Breast epithelium (tissue), 4 donors: ENCODE measurements around the gene IL36B. TPM values are rescaled to one million over a fixed set of nuclear protein-coding genes. Genes with fewer than 3 reads are reported as not detected.

Experiments
- DNase-seq, 2 donors: peaks; one replicate each; pipeline ENCODE4 v3.0.0-alpha.2; 2019; ENCODE audit warnings: low spot score in 2 of 2
- H3K27ac ChIP-seq, 2 donors: fragments of 200-600 bp; sonication (generic) in 1 of 2; one replicate each; pipeline ENCODE4 v1.5.1; 2016 to 2019; ENCODE audit warnings: mild to moderate bottlenecking in 1 of 2
- H3K27me3 ChIP-seq, 2 donors: fragments of 200-600 bp; sonication (generic) in 1 of 2; one replicate each; pipeline versions ENCODE4 v1.5.1 to v1.6.0; 2017 to 2019; ENCODE audit warnings: control low read depth in 1 of 2, mild to moderate bottlenecking in 1 of 2
- H3K36me3 ChIP-seq: fragments of 200-600 bp; one replicate; pipeline ENCODE4 v1.5.1; 2019
- H3K4me1 ChIP-seq, 2 donors: fragments of 200-600 bp; sonication (generic); one replicate each; pipeline ENCODE4 v1.5.1; 2016 to 2019; ENCODE audit warnings: control low read depth in 1 of 2
- H3K4me3 ChIP-seq, 3 donors: fragments of 200-600 bp; sonication (generic); 1 replicate in 2 of 3; 2 replicates in 1 of 3; pipeline ENCODE4 v1.5.1; 2016 to 2019; ENCODE audit warnings: mild to moderate bottlenecking in 3 of 3, moderate library complexity in 2 of 3
- H3K9me3 ChIP-seq, 2 donors: fragments of 200-600 bp; sonication (generic) in 1 of 2; one replicate each; pipeline ENCODE4 v1.5.1; 2016 to 2019; ENCODE audit warnings: control low read depth in 1 of 2
- POLR2A ChIP-seq: fragments of 450-650 bp; IDR thresholded peaks from one replicate; pipeline ENCODE4 v1.6.1; 2016; ENCODE audit warnings: antibody characterized with exemption, mild to moderate bottlenecking, moderate library complexity
- POLR2AphosphoS5 ChIP-seq, 3 donors: sonication (generic); formaldehyde crosslinking; IDR thresholded peaks; one replicate each; pipeline ENCODE4 v1.6.1; 2017; ENCODE audit warnings: antibody characterized with exemption in 3 of 3
- intact Hi-C: fragments of 100-400 bp; cut with DNase I; formaldehyde crosslinking; loops from one replicate; pipeline ENCODE4 v1.15.1; 2023; ENCODE audit warnings: low total_unique reads
- total RNA-seq, 3 donors: library from RNA; depleted of rRNA; stranded (reverse); fragments of >200 nt; gene quantifications; one replicate each; pipeline ENCODE4 v1.1.0, GENCODE V29; 2016
- TF ChIP-seq, protein P1 (sequence below), 3 donors: fragments of 450-650 bp; IDR thresholded peaks; one replicate each; pipeline ENCODE4 v1.5.1; 2016 to 2017; ENCODE audit warnings: antibody characterized with exemption in 3 of 3, mild to moderate bottlenecking in 3 of 3, moderate library complexity in 3 of 3

IL36B gene
- total RNA-seq, 3 donors from 2014 or later = not detected

DNA sequence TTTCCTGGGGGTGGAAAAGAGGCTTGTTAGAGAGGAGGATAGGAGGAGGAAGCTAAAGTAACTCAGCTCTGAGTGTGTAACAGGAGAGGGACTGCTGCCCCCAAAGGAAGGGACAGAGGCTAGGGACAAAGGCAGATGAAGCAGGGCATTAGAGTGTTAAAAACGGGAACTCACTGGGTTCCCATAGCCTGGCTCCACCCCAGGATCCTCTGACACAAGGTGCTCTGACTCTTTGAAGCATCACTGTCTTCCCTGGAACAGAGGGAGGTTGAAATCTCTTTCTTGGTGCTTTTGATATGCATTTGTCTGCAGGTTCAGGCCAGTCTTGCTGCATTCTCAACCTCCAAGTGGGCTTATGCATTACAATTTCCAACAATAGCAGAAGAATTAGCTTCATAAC, 24.6 kb downstream of the IL36B start:
- H3K4me1 ChIP-seq = no peaks in the 10 kb centered on the region
- H3K27ac ChIP-seq = no peak overlapping the region
- no peak for DNase-seq
- no peak overlapping the region for H3K4me3 ChIP-seq
- H3K9me3 ChIP-seq = no peaks in the 10 kb centered on the region
- no peaks in the 10 kb centered on the region for H3K36me3 ChIP-seq
- peaks cover 0 to 8% of the 10 kb centered on the region in 2 donors for H3K27me3 ChIP-seq
- TF ChIP-seq POLR2AphosphoS5 (IDR thresholded peaks at IDR 0.05) (no peak), POLR2A (no peak)
- TF ChIP-seq, protein P1, sequence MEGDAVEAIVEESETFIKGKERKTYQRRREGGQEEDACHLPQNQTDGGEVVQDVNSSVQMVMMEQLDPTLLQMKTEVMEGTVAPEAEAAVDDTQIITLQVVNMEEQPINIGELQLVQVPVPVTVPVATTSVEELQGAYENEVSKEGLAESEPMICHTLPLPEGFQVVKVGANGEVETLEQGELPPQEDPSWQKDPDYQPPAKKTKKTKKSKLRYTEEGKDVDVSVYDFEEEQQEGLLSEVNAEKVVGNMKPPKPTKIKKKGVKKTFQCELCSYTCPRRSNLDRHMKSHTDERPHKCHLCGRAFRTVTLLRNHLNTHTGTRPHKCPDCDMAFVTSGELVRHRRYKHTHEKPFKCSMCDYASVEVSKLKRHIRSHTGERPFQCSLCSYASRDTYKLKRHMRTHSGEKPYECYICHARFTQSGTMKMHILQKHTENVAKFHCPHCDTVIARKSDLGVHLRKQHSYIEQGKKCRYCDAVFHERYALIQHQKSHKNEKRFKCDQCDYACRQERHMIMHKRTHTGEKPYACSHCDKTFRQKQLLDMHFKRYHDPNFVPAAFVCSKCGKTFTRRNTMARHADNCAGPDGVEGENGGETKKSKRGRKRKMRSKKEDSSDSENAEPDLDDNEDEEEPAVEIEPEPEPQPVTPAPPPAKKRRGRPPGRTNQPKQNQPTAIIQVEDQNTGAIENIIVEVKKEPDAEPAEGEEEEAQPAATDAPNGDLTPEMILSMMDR (IDR thresholded peaks at IDR 0.05) = no peak
- intact Hi-C loops = no loop called here

DNA sequence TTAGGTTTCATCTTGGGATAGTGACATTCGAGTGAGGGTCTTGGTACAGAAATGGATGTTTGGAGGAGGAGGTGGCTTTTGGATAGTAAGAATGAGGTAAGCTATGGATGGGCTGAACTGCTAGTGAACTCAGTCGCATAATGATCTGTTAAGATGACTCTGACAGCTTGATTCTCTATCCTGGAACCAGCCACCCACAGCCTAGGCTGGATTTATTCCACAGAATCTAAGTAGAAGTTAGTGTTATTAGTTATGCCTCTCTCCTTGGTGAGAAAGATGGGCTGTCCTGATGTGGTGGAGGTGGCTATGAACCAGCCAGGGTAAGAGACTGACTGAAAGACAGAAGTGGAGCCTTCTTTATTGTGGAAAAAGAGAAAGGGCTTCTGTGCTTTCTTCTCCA, 25.0 kb downstream of the IL36B start:
- no peak overlapping the region for H3K4me3 ChIP-seq

DNA sequence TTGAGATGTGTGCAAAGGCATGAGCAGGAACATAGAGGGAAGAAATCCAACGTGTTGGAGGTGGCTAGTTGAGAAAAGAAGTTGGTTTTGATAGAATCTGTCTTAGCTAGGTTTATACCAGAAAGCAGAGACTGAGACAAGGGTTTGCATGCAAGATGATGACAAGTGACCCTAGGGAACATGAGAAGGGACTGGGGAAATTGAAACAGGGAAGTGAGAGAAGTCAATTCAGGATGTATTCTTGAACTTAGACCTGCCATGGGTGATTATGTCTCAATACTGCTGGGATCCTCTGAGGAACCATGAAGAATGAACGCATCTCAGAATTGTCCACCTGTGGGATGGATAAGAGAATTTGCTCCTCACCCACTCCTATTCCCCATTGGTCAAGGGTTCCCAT, 26.9 kb downstream of the IL36B start:
- peaks cover 0 to 8% of the 10 kb centered on the region in 2 donors for H3K27me3 ChIP-seq
- no peak for TF ChIP-seq POLR2A
- TF ChIP-seq, protein P1 (IDR thresholded peaks at IDR 0.05) = no peak
- TF ChIP-seq POLR2AphosphoS5 (IDR thresholded peaks at IDR 0.05) = no peak
- H3K4me3 ChIP-seq = no peak overlapping the region
- H3K36me3 ChIP-seq = no peaks in the 10 kb centered on the region
- no peak overlapping the region for H3K27ac ChIP-seq
- H3K4me1 ChIP-seq = no peaks in the 10 kb centered on the region
- intact Hi-C loops = no loop called here
- DNase-seq = no peak
- no peaks in the 10 kb centered on the region for H3K9me3 ChIP-seq

More for the DNA sequence above, 25.0 kb downstream of the IL36B start:
- no peak for TF ChIP-seq POLR2A
- no peak for TF ChIP-seq POLR2AphosphoS5 (IDR thresholded peaks at IDR 0.05)
- TF ChIP-seq, protein P1 (IDR thresholded peaks at IDR 0.05) = no peak
- Histone ChIP-seq H3K36me3 (no peaks in the 10 kb centered on the region), H3K27ac (no peak overlapping the region), H3K27me3 (peaks cover 0 to 8% of the 10 kb centered on the region in 2 donors), H3K9me3 (no peaks in the 10 kb centered on the region), H3K4me1 (no peaks in the 10 kb centered on the region)
- intact Hi-C loops = no loop called here
- DNase-seq = no peak

DNA sequence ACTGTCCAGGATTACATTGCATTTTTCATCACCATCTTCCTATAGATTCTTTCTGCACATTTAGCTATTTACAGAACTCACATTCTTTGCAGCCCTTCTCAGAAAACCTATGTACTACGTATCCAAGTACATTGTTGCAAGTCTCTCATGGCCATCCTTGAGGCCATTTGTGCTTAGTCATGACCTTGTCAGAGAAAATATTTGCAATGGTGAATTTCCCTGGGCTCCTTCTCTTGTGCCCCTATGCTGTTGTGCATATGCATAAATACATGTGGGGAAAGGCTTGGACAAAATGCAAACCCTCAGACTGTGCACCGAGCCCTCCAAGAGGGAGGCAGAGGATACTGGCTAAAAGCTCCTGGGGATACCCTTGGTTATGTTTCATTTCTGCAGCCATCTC, 27.9 kb downstream of the IL36B start:
- no peak overlapping the region for H3K4me3 ChIP-seq
- TF ChIP-seq POLR2A (no peak), POLR2AphosphoS5 (IDR thresholded peaks at IDR 0.05) (no peak)
- TF ChIP-seq, protein P1 (IDR thresholded peaks at IDR 0.05) = no peak

DNA sequence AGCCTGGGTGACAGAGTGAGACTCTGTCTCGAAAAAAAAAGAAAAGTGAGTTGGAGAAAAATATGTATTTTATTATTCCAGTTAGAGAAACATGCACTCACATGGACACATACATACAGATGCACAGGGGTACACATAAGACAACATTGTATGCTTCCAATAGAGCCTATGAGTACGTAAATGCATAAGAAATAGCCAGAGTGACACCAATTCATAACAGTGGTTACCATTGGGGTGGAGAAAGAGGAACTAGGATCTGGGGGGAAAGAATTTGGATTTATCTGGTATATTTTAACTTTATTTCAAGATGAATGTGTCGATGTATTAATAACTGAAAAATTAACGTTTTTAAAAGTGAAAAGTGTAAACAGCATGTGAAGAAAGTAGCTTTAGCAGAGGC, 31.4 kb downstream of the IL36B start:
- no peak for TF ChIP-seq POLR2A
- no peaks in the 10 kb centered on the region for H3K36me3 ChIP-seq
- no peaks in the 10 kb centered on the region for H3K4me1 ChIP-seq
- intact Hi-C loops = no loop called here
- no peak for DNase-seq
- H3K27ac ChIP-seq = no peak overlapping the region
- H3K4me3 ChIP-seq = no peak overlapping the region
- H3K27me3 ChIP-seq = peaks cover 0 to 8% of the 10 kb centered on the region in 2 donors
- no peaks in the 10 kb centered on the region for H3K9me3 ChIP-seq

More for the DNA sequence above, 27.9 kb downstream of the IL36B start:
- DNase-seq = no peak
- H3K9me3 ChIP-seq = no peaks in the 10 kb centered on the region
- H3K27me3 ChIP-seq = peaks cover 0 to 8% of the 10 kb centered on the region in 2 donors
- H3K27ac ChIP-seq = no peak overlapping the region
- no peaks in the 10 kb centered on the region for H3K36me3 ChIP-seq
- H3K4me1 ChIP-seq = no peaks in the 10 kb centered on the region
- intact Hi-C loops = no loop called here

DNA sequence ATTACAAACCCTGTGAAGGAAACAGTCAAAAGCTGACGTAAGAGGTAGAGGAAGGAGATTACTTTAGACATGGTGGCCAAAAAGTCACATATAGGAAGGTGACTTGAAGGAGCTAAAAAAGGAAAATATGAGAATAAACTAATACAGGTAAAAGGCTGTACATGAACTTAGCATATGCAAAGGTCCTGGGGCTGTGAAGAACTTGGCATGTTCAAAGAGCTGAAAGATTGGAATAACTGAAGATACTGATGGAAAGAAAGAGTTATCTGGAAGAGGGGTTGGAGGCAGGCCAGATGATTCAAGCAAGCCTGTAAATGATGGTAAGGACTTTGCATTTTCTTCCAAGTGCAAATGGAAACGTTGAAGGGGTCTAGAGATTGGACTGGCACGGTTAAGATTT, 34.2 kb downstream of the IL36B start:
- no peak for DNase-seq
- Histone ChIP-seq H3K27ac (no peak overlapping the region), H3K9me3 (no peaks in the 10 kb centered on the region), H3K36me3 (no peaks in the 10 kb centered on the region), H3K27me3 (no peaks in the 10 kb centered on the region), H3K4me3 (no peak overlapping the region), H3K4me1 (no peaks in the 10 kb centered on the region)
- intact Hi-C loops = no loop called here
- TF ChIP-seq POLR2A (no peak), POLR2AphosphoS5 (IDR thresholded peaks at IDR 0.05) (no peak)
- TF ChIP-seq, protein P1 (IDR thresholded peaks at IDR 0.05) = no peak
